Measurements from ENCODE around the gene FNBP1L. TPM values are rescaled to one million over a fixed set of nuclear protein-coding genes. Genes with fewer than 3 reads are reported as not detected.

Gene FNBP1L
- total RNA-seq, 1 donor from 2014 or later = 57.8 TPM

- no peaks in the 10 kb centered on the region for H3K27me3 ChIP-seq (ENCODE audit: insufficient read depth, low read length)
- no peaks in the 10 kb centered on the region for H3K79me2 ChIP-seq (ENCODE audit: insufficient read depth, low read length)
- no peak overlapping the region for H3K4me3 Mint-ChIP-seq (ENCODE audit: unreplicated experiment)
- no peaks in the 10 kb centered on the region for H3K4me1 ChIP-seq (ENCODE audit: insufficient read depth, low read length)
- no peaks in the 10 kb centered on the region for H3K36me3 Mint-ChIP-seq (ENCODE audit: low read depth, unreplicated experiment)
- no peaks in the 10 kb centered on the region for H4K20me1 ChIP-seq (ENCODE audit: insufficient read depth, low read length)
- TF ChIP-seq CTCF (IDR thresholded peaks at IDR 0.05; ENCODE audit: insufficient read depth, low read depth, low read length) (no peak), EZH2 (IDR thresholded peaks at IDR 0.05; ENCODE audit: insufficient read depth, low read length) (no peak)
- H3K27ac Mint-ChIP-seq (ENCODE audit: unreplicated experiment) = no peak overlapping the region
- H3K4me1 Mint-ChIP-seq (ENCODE audit: low read depth, unreplicated experiment) = peaks cover 3% of the 10 kb centered on the region
- no peak overlapping the region for H3K4me3 ChIP-seq (ENCODE audit: insufficient read depth, low read depth, low read length)
- H3K27ac ChIP-seq (ENCODE audit: low read depth, low read length) = no peak overlapping the region
- no peak overlapping the region for H3K9ac ChIP-seq (ENCODE audit: low read length)
- H3K9me3 ChIP-seq (ENCODE audit: insufficient read depth, low read depth, low read length) = no peaks in the 10 kb centered on the region
- no peaks in the 10 kb centered on the region for H3K36me3 ChIP-seq (ENCODE audit: insufficient read depth, low read length)
- no peaks in the 10 kb centered on the region for H3K27me3 Mint-ChIP-seq (ENCODE audit: low read depth, unreplicated experiment)
- H3K4me2 ChIP-seq (ENCODE audit: low read length) = no peak overlapping the region
- DNase-seq (ENCODE audit: low read depth) = no peak
- H3K9me3 Mint-ChIP-seq (ENCODE audit: unreplicated experiment) = peaks cover 16% of the 10 kb centered on the region
- H2AFZ ChIP-seq (ENCODE audit: low read depth, low read length) = no peak overlapping the region
- FAIRE-seq = no peak
These were observed 36.9 kb upstream of the FNBP1L start for GRCh38 chr1:93411000-93411399.

GRCh38 chr1:93414749-93415148, 33.2 kb upstream of the FNBP1L start:
- H3K4me2 ChIP-seq (ENCODE audit: low read length) = no peak overlapping the region
- no peaks in the 10 kb centered on the region for H4K20me1 ChIP-seq (ENCODE audit: insufficient read depth, low read length)
- Mint-ChIP-seq H3K36me3 (ENCODE audit: low read depth, unreplicated experiment) (no peaks in the 10 kb centered on the region), H3K27me3 (ENCODE audit: low read depth, unreplicated experiment) (no peaks in the 10 kb centered on the region), H3K9me3 (ENCODE audit: unreplicated experiment) (peaks cover 2% of the 10 kb centered on the region), H3K4me3 (ENCODE audit: unreplicated experiment) (no peak overlapping the region), H3K27ac (ENCODE audit: unreplicated experiment) (no peak overlapping the region), H3K4me1 (ENCODE audit: low read depth, unreplicated experiment) (peaks cover 3% of the 10 kb centered on the region)
- no peak overlapping the region for H3K9ac ChIP-seq (ENCODE audit: low read length)
- no peak overlapping the region for H2AFZ ChIP-seq (ENCODE audit: low read depth, low read length)
- no peaks in the 10 kb centered on the region for H3K9me3 ChIP-seq (ENCODE audit: insufficient read depth, low read depth, low read length)
- no peak for TF ChIP-seq CTCF (IDR thresholded peaks at IDR 0.05; ENCODE audit: insufficient read depth, low read depth, low read length)
- TF ChIP-seq EZH2 (IDR thresholded peaks at IDR 0.05; ENCODE audit: insufficient read depth, low read length) = no peak
- H3K4me3 ChIP-seq (ENCODE audit: insufficient read depth, low read depth, low read length) = no peak overlapping the region
- no peak overlapping the region for H3K27ac ChIP-seq (ENCODE audit: low read depth, low read length)
- H3K79me2 ChIP-seq (ENCODE audit: insufficient read depth, low read length) = no peaks in the 10 kb centered on the region
- DNase-seq (ENCODE audit: low read depth) = no peak
- H3K27me3 ChIP-seq (ENCODE audit: insufficient read depth, low read length) = no peaks in the 10 kb centered on the region
- FAIRE-seq = no peak
- H3K4me1 ChIP-seq (ENCODE audit: insufficient read depth, low read length) = no peaks in the 10 kb centered on the region
- H3K36me3 ChIP-seq (ENCODE audit: insufficient read depth, low read length) = no peaks in the 10 kb centered on the region

GRCh38 chr1:93415296-93415695, 32.6 kb upstream of the FNBP1L start:
- Mint-ChIP-seq H3K27ac (ENCODE audit: unreplicated experiment) (no peak overlapping the region), H3K27me3 (ENCODE audit: low read depth, unreplicated experiment) (no peaks in the 10 kb centered on the region), H3K4me3 (ENCODE audit: unreplicated experiment) (no peak overlapping the region), H3K36me3 (ENCODE audit: low read depth, unreplicated experiment) (no peaks in the 10 kb centered on the region), H3K4me1 (ENCODE audit: low read depth, unreplicated experiment) (peaks cover 3% of the 10 kb centered on the region), H3K9me3 (ENCODE audit: unreplicated experiment) (peaks cover 2% of the 10 kb centered on the region)
- Histone ChIP-seq H3K4me2 (ENCODE audit: low read length) (no peak overlapping the region), H3K79me2 (ENCODE audit: insufficient read depth, low read length) (no peaks in the 10 kb centered on the region), H3K9ac (ENCODE audit: low read length) (no peak overlapping the region), H2AFZ (ENCODE audit: low read depth, low read length) (no peak overlapping the region), H3K27me3 (ENCODE audit: insufficient read depth, low read length) (no peaks in the 10 kb centered on the region), H3K4me3 (ENCODE audit: insufficient read depth, low read depth, low read length) (no peak overlapping the region), H3K4me1 (ENCODE audit: insufficient read depth, low read length) (no peaks in the 10 kb centered on the region), H3K36me3 (ENCODE audit: insufficient read depth, low read length) (no peaks in the 10 kb centered on the region), H3K9me3 (ENCODE audit: insufficient read depth, low read depth, low read length) (no peaks in the 10 kb centered on the region), H4K20me1 (ENCODE audit: insufficient read depth, low read length) (no peaks in the 10 kb centered on the region), H3K27ac (ENCODE audit: low read depth, low read length) (no peak overlapping the region)
- DNase-seq (ENCODE audit: low read depth) (no peak), FAIRE-seq (no peak)
- TF ChIP-seq CTCF (IDR thresholded peaks at IDR 0.05; ENCODE audit: insufficient read depth, low read depth, low read length) (no peak), EZH2 (IDR thresholded peaks at IDR 0.05; ENCODE audit: insufficient read depth, low read length) (no peak)

Data from astrocyte (in vitro differentiated cells and primary cell).